SW 1271 (cell line): Measurements from ENCODE around the gene SAP25.

Experiments
- DNase-seq, 2 experiments: peaks; one replicate each; lab custom pipeline; 2025; lab: John Stamatoyannopoulos, UW

SAP25 gene

DNA sequence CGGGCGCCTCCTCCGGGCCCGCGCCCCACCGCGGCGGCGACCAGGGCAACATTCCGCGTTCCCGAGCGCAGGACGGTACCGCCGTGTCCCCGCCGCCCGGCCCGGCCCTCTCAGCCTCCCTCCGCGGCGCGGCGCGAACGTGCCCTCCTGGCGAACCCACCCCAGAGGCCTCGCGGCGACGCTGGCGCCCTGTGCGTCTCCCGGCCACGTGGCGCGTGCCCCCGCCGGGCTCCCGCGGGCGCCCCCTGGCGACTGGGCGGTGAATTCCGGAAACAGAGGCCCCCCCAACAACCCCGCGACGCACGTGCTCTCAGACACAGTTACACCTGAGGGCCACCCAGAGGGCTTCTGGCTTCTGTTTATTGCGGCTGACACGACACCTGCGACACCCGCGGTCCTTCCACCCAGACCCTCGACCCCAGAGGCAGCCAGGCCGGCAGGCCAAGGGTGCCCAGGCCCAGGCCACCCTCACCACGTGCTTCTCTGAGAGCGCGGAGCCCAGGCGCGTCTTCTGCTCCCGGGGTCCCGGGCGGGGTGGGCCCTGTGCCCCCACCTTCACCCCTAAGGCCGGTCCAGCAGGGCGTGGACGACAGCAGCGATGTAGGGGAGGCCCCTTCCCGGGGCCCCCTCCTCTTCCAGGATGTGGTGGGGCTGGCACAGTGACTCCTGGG is at the start of gene SAP25:
Gene SAP25, minus strand, starts transcription at position 210 of the 671 bp plus-strand sequence. Its CDS starts 158 bp downstream, at position 52.
- no peak for DNase-seq

DNA sequence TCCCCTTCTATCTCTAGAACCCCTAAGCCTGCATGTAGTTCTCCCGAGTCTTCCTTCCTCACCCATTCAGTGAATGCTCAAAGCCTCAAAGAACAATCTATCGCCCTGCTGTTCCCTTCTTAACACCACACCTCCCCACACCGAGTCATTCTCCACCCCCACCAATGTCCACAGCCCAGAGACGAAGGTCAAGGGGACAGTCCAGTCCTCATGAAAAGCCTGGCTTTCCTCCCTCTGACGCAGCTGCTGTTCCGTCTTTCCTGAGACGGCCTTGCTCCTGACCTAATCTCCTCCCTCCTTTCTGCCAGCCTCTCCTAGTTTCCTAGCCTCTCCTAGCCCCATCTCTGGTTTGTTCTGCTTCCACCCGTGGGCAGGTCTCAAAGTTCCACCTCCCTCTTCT is 47.9 kb upstream of the SAP25 start:
- no peak for DNase-seq

DNA sequence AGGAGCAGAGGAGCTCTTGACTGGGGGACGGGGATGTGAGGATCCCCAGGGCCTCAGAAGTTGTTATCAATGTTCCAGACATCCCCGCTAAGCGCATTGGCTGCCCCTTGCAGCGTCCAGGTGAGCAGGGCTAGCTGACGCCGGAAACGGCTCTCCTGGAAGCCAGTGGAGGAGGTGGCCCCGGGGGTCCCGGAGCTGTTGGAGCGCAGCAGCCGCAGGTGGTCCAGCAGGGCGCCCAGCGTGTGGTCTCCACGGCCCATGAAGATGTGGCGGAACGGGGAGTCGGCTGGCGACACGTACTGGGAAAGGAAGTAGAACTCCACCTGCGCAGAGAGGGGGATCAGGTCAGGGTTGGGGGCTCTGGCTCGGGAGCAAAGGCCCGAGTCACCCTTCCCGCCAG is 47.1 kb upstream of the SAP25 start:
- DNase-seq = no peak

DNA sequence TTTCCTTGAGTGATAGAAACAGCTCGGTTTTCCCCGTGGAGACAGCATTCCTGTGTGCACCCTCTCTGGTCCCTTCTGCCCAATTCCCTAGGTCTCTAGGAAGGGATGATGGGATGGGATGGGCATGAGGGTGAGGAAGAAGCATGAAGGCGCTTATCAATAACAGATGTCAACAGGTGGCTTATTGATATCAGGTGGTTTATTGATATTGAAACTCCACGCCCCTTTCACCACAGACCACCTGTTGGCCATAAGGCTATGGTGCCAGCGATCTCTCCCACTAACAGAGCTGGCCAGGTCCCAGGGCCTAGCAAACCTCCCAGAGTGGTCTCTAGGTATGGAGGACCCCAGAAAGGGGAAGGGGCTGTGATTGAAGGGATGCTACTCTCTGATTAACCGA is 46.5 kb upstream of the SAP25 start:
- no peak for DNase-seq

DNA sequence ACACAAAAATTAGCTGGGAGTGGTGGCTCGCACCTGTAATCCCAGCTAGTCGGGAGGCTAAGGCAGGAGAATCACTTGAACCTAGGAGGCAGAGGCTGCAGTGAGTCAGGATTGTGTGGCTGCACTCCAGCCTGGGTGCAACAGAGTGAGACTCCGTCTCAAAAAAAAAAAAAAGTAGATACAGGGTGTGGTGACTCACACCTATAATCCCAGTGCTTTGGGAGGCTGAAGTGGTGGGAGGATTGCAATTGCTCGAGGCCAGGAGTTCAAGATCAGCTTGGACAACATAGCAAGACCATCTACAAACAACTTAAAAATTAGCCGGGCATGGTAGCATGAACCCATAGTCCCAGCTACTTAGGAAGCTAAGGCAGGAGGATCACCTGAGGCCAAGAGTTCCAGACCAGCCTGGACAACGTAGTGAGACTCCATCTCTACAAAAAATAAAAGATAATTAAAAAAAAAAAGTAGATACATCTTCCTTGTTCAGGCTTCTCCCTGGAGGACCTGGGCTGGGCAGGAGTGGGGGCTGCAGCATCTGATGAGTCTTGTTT is 40.7 kb upstream of the SAP25 start:
- DNase-seq = no peak

DNA sequence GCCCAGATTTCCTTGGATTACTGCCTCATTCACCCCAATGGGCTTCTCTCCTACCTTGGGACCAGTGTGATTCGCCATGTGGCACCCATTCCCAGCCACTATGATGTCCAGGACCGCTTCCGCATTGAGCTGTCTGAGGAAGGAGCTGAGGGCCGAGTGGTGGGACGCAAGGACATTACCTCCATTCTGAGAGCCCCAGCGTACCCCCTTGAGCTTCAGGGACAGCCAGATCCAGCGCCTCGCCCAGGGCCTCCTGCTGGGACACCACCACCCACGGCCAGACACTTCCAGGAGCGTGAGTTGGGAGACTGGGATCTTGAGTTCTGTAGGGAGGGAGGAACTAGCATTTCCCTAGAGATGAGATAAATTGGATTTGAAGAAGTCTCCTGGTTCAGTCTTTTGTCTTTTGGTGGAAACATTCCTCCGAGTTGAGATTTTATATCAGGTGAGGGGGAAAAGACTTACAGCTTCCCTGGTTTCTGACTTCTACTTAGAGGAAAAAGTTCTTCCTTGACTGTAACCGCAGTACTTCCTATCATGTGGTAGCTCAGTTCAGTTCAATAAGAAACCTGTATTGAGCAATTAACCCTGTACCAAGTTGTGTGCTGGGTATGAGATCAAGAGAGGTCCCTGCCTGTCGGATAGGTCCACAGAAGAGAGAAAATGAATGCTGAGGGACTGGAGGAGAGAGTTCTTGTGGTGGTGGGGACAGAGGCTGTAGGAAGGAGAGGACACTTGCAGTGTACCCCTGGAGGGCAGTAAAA is 39.9 kb upstream of the SAP25 start:
- DNase-seq = no peak

DNA sequence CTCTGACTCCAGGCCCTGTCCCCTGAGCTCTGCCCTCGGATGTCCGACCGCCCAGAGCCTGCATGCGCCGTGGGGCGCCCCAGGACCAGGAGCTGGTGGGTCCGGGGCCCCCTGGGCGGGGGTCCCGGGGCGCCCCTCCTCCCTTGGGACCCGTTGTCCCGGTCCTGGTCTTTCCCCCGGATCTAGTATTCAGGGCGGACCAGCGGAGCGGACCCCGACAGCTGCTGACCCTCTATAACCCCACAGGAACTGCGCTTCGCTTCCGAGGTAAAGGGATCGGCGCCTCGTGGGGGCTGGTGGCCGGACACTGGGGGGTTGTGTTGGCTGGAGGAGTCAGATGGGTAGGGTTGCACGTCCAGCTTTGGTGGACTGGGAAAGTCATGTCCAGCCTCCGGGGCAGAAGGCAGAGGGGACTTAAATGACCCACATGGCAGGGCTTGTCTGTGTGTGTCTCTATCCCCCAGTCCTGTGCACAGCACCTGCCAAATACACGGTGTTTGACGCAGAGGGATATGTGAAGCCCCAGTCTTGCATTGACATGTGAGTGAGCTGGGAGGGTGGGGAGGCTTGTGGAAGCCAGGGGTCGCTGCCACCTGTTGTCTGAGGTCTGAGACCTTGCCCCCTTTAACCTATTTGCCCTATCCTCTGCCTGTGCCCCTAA is 39.2 kb upstream of the SAP25 start:
- no peak for DNase-seq

DNA sequence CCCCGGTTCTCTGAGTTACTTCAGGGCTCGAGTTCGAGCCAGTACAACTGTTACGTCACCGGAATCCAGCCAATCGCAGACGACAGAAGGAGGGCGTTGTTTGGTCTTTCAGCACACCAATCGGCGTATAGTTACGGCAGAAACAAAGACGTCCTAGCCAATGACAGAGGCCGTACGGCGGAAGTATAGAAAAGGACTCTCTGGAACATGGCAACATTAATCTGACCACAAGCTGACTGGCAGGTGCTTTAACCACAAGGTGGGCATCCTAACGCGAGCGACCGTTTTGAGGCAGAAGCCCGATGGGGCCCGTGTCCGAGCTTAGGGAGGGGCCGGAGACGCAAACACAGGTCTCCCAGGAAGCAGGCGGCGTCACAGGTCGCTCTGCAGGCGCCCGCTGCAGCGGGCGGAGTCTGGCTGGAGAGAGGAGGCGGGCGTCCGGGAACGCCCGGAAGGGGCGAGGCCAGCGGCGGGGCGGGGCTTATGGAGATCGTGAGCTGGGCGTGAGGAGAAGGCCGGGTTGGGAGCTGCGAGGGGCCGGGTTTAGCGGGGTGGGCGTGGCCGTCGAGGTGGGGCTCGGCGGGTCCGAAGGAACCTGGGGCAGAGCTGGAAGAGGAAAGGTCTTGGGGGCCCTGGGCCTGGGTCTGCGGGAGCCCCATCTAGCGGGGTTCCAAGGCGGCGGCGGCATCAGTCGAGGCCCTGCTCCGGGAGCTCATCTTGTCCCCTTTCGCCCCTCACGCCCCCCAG is 38.5 kb upstream of the SAP25 start, which contains the start of gene MOSPD3:
Gene MOSPD3, plus strand, starts transcription at position 558 of the 747 bp plus-strand sequence. CDS start 252 bp downstream, outside the sequence.
- DNase-seq = peak; percentile 97 to 99

DNA sequence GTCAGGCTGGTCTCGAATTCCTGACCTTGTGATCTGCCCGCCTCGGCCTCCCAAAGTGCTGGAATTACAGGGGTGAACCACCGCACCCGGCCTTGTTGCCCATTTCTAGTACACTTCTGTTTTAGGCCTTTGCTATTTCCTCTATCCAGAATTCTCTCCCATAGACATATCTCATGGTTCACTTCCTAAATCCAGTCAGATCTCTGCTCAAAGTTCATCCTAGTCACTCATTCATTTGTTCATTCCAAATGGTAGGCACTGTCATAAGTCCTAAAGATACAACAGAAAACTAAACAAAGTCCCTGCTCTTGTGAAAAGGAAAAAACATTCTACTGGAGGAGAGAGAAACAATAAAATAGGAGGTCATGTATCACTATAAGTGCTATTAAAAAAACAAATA is 36.3 kb upstream of the SAP25 start:
- DNase-seq = no peak

DNA sequence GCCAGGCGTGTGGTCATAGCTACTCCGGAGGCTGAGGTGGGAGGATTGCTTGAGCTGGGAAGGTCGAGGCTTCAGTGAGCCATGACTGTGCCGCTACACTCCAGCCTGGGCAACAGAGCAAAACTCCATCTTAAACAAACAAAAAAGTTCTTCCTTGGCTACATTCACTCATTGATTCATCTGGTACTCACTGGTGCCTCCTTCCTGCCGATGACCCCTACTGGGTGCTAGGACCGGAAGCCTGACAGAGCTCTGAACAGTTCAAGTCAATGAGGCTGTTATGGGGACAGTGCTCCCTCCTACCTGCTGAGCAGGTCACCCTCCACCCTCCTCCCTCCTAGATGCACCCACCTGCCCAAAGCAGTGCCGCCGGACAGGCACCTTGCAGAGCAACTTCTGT is 33.4 kb upstream of the SAP25 start:
- peak in 1 of 2 experiments; percentile 15 for DNase-seq

DNA sequence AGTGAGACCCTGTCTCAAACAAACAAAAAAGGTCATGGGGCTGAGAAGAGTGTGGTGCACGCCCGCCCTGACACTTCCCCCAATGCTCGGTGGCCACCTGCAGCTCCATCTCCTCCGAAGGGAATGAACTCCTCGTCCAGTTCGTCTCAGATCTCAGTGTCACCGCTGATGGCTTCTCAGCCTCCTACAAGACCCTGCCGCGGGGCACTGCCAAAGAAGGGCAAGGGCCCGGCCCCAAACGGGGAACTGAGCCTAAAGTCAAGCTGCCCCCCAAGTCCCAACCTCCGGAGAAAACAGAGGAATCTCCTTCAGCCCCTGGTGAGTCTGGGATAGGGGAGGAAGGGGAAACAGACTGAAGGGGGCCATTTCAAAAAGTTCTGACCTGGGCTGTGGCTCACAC is 32.6 kb upstream of the SAP25 start:
- DNase-seq = no peak

DNA sequence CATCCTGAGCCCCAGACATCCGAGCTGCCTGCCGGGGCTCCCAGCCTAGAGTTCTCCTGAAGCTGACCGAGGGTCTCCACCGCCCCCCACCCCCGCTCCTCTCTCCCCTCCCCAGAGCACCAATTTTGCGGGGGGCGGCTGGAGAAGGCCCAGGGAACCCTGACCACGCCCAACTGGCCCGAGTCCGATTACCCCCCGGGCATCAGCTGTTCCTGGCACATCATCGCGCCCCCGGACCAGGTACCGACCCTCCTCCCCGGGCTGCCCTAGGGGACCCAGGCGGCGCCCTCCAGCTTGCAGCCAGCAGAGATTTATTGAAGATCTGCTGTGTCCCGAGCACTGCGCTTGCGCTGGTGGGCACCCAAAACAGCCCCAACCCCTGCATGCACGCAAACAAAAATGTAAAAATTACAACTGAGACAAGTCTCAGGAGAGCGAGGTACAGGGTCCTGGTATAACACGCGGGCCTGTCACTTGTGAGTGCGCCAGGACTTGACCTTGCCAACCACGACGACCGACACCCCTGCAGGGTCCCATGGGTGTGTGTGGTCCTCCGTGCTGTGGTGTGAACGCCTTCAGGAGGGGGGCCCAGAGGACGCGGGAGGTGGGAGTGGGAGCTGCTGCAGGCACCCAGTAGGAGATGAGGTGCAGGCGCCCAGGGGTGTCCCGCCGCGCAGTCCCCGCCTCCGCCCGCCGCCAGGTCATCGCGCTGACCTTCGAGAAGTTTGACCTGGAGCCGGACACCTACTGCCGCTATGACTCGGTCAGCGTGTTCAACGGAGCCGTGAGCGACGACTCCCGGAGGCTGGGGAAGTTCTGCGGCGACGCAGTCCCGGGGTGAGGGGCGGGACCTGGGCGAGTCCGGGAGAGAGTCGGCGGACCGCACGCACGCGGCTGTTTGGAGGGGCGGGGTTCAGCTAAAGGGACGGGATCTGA is 31.5 kb upstream of the SAP25 start:
- no peak for DNase-seq

DNA sequence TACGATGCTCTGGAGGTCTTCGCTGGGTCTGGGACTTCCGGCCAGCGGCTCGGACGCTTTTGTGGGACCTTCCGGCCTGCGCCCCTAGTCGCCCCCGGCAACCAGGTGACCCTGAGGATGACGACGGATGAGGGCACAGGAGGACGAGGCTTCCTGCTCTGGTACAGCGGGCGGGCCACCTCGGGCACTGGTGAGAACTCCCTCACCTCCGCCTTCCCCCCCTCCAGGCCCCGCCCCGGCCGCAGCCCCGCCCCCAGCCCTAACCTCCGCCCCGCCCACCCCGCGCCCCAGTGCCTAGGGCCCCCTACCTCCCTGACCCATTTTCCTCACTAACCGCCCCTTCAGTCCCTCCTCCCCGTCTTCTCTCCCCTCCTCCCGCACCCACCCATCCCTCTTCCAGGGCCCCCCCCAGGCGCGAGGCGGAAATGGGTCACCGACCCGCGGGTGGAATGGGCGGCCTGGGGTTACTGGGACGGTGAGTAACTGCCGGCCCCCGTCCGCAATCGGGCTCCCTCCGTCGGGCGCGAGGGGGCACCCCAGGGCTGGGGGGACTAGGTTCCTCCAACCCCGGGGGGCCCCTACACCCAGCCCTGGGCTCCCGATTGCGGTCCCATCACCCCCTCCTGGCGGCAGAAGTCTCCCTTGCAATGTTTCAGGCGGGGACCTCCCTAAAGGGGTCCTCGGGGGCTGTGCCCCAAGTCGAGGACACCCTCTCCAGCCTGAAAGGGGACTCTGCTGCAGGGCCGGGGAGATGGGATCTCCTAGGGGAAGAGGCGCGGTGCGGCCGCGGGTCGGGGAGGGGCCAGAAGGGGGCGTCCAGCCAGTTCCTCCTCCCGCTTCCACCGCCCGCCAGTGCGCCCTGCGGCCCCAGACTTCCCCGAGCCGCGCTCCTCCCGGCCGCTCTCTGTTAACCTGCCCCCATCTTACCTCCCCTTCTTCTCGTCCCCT is 30.6 kb upstream of the SAP25 start:
- peak; percentile 39 to 58 for DNase-seq

DNA sequence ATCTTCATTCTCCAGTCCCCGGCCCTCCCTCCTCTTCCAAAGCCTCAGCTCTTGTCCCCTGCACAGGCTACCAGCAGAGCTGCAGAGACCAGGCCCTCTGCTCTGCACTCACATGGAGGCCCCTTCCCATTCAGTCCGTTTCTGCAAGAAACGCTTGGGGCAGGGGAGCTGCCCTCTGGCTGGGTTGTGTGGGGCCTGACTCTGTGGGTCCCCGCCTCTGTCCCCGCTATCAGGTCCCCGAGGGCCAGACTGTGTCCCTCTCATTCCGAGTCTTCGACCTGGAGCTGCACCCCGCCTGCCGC is 30.0 kb upstream of the SAP25 start:
- no peak for DNase-seq

DNA sequence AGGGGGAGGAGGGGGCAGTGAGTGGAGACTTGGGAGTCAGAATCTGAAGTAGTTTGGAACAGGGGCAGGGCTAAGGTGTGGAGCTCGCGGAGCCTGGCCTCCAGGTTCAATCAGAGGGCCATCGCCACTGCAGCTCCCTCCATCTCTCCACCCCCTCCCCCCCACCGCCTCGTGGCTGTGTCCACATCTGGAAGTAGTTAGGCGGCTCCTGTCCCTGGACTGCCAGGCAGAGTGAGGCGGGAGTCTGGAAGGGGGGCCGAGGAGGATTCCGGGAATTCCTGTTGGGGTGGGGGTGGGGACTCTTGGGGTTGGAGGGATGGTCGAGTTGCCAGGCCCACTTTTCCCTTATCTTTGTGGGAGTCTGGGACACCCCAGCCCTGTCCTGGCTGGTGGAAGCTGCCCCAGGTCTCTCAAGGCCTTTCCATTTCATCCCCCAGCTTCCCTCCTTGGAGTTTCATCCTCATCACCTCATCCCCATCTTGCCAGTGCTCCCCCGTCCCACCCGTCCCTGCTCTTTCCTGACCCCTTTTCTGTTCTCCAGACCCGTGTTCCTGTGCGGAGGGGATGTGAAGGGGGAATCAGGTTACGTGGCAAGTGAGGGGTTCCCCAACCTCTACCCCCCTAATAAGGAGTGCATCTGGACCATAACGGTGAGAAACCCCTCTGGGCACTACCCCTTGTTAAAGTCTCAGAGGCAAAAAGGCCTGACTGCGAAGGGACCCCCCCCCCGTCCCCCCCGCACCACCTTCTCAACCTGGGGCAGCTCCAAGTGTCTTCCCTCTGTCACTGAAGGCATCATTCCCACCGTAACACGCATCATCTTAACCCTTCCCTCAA is 29.4 kb upstream of the SAP25 start:
- DNase-seq = no peak

DNA sequence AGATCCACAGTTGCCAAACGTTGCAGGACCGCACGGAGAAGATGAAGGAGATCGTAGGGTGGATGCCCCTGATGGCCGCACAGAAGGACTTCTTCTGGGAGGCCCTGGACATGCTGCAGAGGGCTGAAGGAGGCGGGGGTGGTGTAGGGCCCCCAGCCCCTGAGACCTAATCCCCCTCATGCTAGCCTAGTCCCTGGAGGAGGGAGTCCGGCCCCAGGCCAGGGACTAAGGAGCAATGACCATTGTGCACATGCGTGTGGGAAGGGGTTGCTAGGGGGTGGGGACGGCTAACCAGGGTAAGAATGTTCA is 27.0 kb upstream of the SAP25 start:
- no peak for DNase-seq

DNA sequence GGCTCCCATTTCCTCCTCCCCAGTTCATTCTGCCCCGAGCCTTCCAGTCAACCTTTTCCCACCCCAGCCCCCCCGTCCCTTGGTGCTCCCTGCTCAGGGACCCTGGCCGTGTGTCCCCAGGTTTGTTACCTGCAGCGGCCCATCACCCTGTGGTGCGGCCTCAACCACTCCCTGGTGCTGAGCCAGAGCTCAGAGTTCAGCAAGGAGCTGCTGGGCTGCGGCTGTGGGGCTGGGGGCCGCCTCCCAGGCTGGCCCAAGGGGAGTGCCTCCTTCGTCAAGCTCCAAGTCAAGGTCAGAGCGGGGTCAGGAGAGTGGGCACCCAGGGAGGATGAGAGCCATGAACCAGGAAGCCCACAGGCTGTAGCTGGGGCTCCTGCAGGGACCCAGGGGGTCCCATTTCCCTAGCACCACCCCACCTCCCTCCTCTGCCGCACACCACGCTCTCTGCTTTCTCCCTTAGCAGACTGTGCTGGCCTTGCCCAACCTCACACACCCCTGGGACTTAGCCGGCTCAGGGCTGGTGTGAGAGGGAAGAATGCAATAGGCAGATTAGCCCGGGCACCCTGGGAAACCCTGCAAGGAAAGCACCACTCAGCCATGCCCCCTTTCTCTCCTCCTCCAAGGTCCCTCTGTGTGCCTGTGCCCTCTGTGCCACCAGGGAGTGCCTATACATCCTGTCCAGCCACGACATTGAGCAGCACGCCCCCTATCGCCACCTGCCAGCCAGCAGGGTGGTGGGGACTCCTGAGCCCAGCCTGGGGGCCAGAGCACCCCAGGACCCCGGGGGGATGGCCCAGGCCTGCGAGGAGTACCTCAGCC is 26.4 kb upstream of the SAP25 start:
- no peak for DNase-seq

DNA sequence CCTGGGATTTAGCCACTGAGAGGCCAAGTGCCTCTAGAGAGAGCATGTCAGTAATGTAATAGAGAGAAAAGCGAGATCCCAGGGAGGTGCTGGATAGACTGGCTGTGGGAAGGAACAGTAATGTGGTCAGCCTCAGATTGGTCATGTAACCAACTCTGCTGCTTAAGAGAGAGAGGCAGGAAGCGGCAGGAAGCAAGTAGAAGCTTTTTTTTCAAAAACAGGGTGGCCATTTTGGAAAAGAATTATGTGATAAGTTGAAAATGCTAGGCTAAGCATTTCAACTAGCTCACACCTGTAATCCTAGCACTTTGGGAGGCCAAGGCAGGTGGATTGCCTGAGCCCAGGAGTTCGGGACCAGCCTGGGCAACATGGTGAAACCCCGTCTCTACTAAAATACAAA is 24.7 kb upstream of the SAP25 start:
- DNase-seq = no peak
